Hematopoietic multipotent progenitor cell (in vitro differentiated cells): ENCODE results near the gene OR8D2. TPM values are rescaled to one million over a fixed set of nuclear protein-coding genes. Genes with fewer than 3 reads are reported as not detected.
"Not testable (repeated sequence)": the region's sequence is repeated elsewhere in the genome, so short reads cannot be mapped to it uniquely, and the experiment has no call there.

Experiments
- DNase-seq, 3 donors: peaks; one replicate each; pipeline ENCODE4 v3.0.0-alpha.2; 2011 to 2015; ENCODE audit warnings: low read depth in 2 of 3, low spot score in 2 of 3
- total RNA-seq: library from RNA; depleted of rRNA; stranded (reverse); fragments of >200 nt; gene quantifications from one replicate; pipeline ENCODE4 v1.2.3, GENCODE V29; 2012

The OR8D2 gene
- total RNA-seq, 1 donor: not detected

GRCh38 chr11:124294687-124295086, 25.3 kb downstream of the OR8D2 start:
- DNase-seq: peak in 1 of 3 donors; percentile 11

- DNase-seq: no peak
Observed at GRCh38 chr11:124285610-124286344, 34.2 kb downstream of the OR8D2 start.

GRCh38 chr11:124278261-124278660, 41.7 kb downstream of the OR8D2 start:
- no peak for DNase-seq

GRCh38 chr11:124277804-124278203, 42.2 kb downstream of the OR8D2 start:
- DNase-seq: peak in 2 of 3 donors; percentile 45 to 69

- no peak for DNase-seq
Observed at GRCh38 chr11:124277207-124277606, 42.8 kb downstream of the OR8D2 start.

GRCh38 chr11:124276081-124276480, 43.9 kb downstream of the OR8D2 start:
- peak in 2 of 3 donors; percentile 89 to 96 for DNase-seq

GRCh38 chr11:124274000-124274399, 46.0 kb downstream of the OR8D2 start:
- no peak for DNase-seq

- not testable (repeated sequence) for DNase-seq
Observed at GRCh38 chr11:124270886-124271285, 49.1 kb downstream of the OR8D2 start.

Other genes with a start within 250 kb of the OR8D2 start
- 19.1 TPM for gene VWA5A, start 204.7 kb downstream of the OR8D2 start, total RNA-seq
- not detected for gene OR10D3, start 136.9 kb downstream of the OR8D2 start, total RNA-seq
- gene OR8G1, start 79.1 kb downstream of the OR8D2 start, total RNA-seq: under 0.01 TPM
- gene OR8G5, start 63.8 kb downstream of the OR8D2 start, total RNA-seq: not detected
- gene OR8D1, start 6.2 kb downstream of the OR8D2 start, total RNA-seq: not detected
- not detected for gene OR8B2, start 64.3 kb upstream of the OR8D2 start, total RNA-seq
- not detected for gene OR8B3, start 78.8 kb upstream of the OR8D2 start, total RNA-seq
- gene OR8B4, start 104.7 kb upstream of the OR8D2 start, total RNA-seq: 0.27 TPM
- not detected for gene OR8B8, start 125.5 kb upstream of the OR8D2 start, total RNA-seq
- gene OR8B12, start 223.5 kb upstream of the OR8D2 start, total RNA-seq: not detected
- gene OR8A1, start 249.8 kb upstream of the OR8D2 start, total RNA-seq: not detected